MM.1S (cell line): Measurements from ENCODE around the gene FUZ.

ENCODE experiments used
- EZH2 ChIP-seq: fragments of 300-600 bp; sonication (generic); optimal IDR thresholded peaks from 2 replicates; pipeline ENCODE3; 2017; ENCODE audit warnings: low read depth, mild to moderate bottlenecking, antibody characterized with exemption, low read length, mixed read lengths
- TF ChIP-seq, protein P1 (sequence below): fragments of 300-600 bp; sonication (generic); IDR thresholded peaks from 2 replicates; pipeline ENCODE4 v1.5.1; 2016; ENCODE audit warnings: antibody characterized with exemption, low read length, mixed read lengths

DNA sequence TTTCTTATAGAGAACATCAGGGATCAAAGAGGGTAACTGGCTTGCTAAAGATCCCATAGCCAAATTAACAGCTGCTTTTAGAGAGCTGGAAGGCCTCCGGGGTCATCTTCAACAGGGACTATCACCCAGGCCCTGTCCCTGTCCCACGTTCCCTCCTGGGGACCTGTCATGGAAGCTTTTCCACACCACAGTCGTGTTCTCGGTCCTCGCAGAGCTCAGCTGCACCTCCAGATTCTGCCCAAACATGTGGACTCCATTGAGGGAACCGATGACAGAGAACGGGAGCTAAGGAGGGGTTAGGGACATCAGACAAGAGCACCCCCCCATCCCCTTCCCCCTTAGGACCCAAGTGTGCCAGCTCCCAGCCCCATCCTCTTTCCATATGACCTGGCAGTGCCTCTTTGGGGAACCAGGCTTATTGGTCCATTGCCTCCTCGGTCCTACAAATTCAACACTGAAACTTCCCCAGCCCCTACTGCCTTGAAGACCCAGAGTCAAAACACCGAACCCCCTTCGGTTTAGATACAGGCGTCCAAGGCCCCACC lies 568 bp downstream of the FUZ start:
- TF ChIP-seq EZH2: no peak
- TF ChIP-seq, protein P1, sequence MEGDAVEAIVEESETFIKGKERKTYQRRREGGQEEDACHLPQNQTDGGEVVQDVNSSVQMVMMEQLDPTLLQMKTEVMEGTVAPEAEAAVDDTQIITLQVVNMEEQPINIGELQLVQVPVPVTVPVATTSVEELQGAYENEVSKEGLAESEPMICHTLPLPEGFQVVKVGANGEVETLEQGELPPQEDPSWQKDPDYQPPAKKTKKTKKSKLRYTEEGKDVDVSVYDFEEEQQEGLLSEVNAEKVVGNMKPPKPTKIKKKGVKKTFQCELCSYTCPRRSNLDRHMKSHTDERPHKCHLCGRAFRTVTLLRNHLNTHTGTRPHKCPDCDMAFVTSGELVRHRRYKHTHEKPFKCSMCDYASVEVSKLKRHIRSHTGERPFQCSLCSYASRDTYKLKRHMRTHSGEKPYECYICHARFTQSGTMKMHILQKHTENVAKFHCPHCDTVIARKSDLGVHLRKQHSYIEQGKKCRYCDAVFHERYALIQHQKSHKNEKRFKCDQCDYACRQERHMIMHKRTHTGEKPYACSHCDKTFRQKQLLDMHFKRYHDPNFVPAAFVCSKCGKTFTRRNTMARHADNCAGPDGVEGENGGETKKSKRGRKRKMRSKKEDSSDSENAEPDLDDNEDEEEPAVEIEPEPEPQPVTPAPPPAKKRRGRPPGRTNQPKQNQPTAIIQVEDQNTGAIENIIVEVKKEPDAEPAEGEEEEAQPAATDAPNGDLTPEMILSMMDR: no peak
